HL-60 (cell line): ENCODE data around the gene RBMS3.

ENCODE experiments used
- CTCF ChIP-seq: IDR thresholded peaks from one replicate; pipeline ENCODE4 v1.5.1; 2011; ENCODE audit warnings: low read length, control low read depth, inconsistent platforms; ENCODE audit not compliant: insufficient read depth
- POLR2AphosphoS5 ChIP-seq: IDR thresholded peaks from 2 replicates; pipeline ENCODE4 v1.6.1; 2012; ENCODE audit warnings: low read depth
- REST ChIP-seq: IDR thresholded peaks from 2 replicates; pipeline ENCODE4 v1.6.1; 2012; ENCODE audit warnings: low read depth; ENCODE audit not compliant: insufficient replicate concordance

GRCh38 chr3:29773481-29773880 is 492.6 kb downstream of the RBMS3 start:
- TF ChIP-seq CTCF (no peak), REST (no peak), POLR2AphosphoS5 (no peak)
